Mesendoderm (in vitro differentiated cells): ENCODE data around the gene MINPP1. TPM values are rescaled to one million over a fixed set of nuclear protein-coding genes. Genes with fewer than 3 reads are reported as not detected.
"Not testable (repeated sequence)": the region's sequence is repeated elsewhere in the genome, so short reads cannot be mapped to it uniquely, and the experiment has no call there.

ENCODE experiments used
- DNase-seq: peaks from one replicate; pipeline ENCODE4 v3.0.0; 2013
- H2AK5ac ChIP-seq: 2 replicates; pipeline ENCODE4 v1.6.1; 2013; ENCODE audit warnings: low read length, inconsistent platforms
- H2BK120ac ChIP-seq: 2 replicates; pipeline ENCODE4 v1.6.1; 2013; ENCODE audit warnings: low read depth, mild to moderate bottlenecking, low read length, moderate library complexity, mixed read lengths
- H2BK15ac ChIP-seq: replicated peaks from 2 replicates; pipeline ENCODE4 v1.6.1; 2013; ENCODE audit warnings: low read depth, mild to moderate bottlenecking, moderate library complexity
- H2BK5ac ChIP-seq: 2 replicates; pipeline ENCODE4 v1.6.1; 2013; ENCODE audit warnings: low read length, inconsistent platforms
- H3K18ac ChIP-seq: 2 replicates; pipeline ENCODE4 v1.6.1; 2013; ENCODE audit warnings: mild to moderate bottlenecking, low read length, mixed read lengths
- H3K23ac ChIP-seq: one replicate; pipeline ENCODE4 v1.6.1; 2013; ENCODE audit warnings: low read length
- H3K27ac ChIP-seq: 2 replicates; pipeline ENCODE4 v1.5.1; 2013; ENCODE audit warnings: low read depth, mild to moderate bottlenecking, inconsistent platforms, low read length, moderate library complexity
- H3K27me3 ChIP-seq: 2 replicates; pipeline ENCODE4 v1.6.1; 2013; ENCODE audit warnings: low read length, control low read depth, mild to moderate bottlenecking, inconsistent platforms; ENCODE audit not compliant: insufficient read depth, poor library complexity
- H3K36me3 ChIP-seq: 2 replicates; pipeline ENCODE4 v1.6.1; 2013; ENCODE audit warnings: low read length, inconsistent platforms; ENCODE audit not compliant: control insufficient read depth, insufficient read depth
- H3K4ac ChIP-seq: one replicate; pipeline ENCODE4 v1.6.1; 2013; ENCODE audit warnings: low read depth, mild to moderate bottlenecking, low read length, moderate library complexity
- H3K4me1 ChIP-seq: 2 replicates; pipeline ENCODE4 v1.6.1; 2013; ENCODE audit warnings: low read depth, low read length, inconsistent platforms; ENCODE audit not compliant: control insufficient read depth
- H3K4me2 ChIP-seq: 2 replicates; pipeline ENCODE4 v1.6.1; 2013; ENCODE audit warnings: low read length
- H3K4me3 ChIP-seq: 2 replicates; pipeline ENCODE4 v1.5.1; 2013; ENCODE audit warnings: mild to moderate bottlenecking, low read length
- H3K56ac ChIP-seq: one replicate; pipeline ENCODE4 v1.6.1; 2013; ENCODE audit warnings: low read length
- H3K79me1 ChIP-seq: 2 replicates; pipeline ENCODE4 v1.6.1; 2013; ENCODE audit warnings: low read length, inconsistent platforms
- H3K79me2 ChIP-seq: 2 replicates; pipeline ENCODE4 v1.6.1; 2013; ENCODE audit warnings: mild to moderate bottlenecking, low read length; ENCODE audit not compliant: control insufficient read depth, insufficient read depth
- H3K9ac ChIP-seq: 2 replicates; pipeline ENCODE4 v1.6.1; 2013; ENCODE audit warnings: low read length, inconsistent platforms
- H4K5ac ChIP-seq: one replicate; pipeline ENCODE4 v1.6.1; 2013; ENCODE audit warnings: low read length
- H4K8ac ChIP-seq: one replicate; pipeline ENCODE4 v1.6.1; 2013; ENCODE audit warnings: low read depth, mild to moderate bottlenecking, control low read depth, low read length, moderate library complexity
- WGBS: extraction: QIAGEN DNeasy Blood & Tissue Kit; methylation state at CpG from one replicate; pipeline ENCODE4 v1.1.7; 2013; ENCODE audit warnings: low lambda C conversion rate, missing lambda C conversion rate; ENCODE audit not compliant: insufficient coverage; ENCODE audit errors: extremely low coverage; 5-methylcytosine and 5-hydroxymethylcytosine counted together
- polyA plus RNA-seq, 2 experiments: library from polyadenylated mRNA; stranded (reverse); fragments of 200-250 nt; gene quantifications; one replicate each; pipeline ENCODE4 v1.2.3, GENCODE V29; 2013

The MINPP1 gene, protein sequence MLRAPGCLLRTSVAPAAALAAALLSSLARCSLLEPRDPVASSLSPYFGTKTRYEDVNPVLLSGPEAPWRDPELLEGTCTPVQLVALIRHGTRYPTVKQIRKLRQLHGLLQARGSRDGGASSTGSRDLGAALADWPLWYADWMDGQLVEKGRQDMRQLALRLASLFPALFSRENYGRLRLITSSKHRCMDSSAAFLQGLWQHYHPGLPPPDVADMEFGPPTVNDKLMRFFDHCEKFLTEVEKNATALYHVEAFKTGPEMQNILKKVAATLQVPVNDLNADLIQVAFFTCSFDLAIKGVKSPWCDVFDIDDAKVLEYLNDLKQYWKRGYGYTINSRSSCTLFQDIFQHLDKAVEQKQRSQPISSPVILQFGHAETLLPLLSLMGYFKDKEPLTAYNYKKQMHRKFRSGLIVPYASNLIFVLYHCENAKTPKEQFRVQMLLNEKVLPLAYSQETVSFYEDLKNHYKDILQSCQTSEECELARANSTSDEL
- 17.3 TPM for polyA plus RNA-seq (2013, experiment 1 of 2)
- polyA plus RNA-seq (2013, experiment 2 of 2): 18.4 TPM

DNA sequence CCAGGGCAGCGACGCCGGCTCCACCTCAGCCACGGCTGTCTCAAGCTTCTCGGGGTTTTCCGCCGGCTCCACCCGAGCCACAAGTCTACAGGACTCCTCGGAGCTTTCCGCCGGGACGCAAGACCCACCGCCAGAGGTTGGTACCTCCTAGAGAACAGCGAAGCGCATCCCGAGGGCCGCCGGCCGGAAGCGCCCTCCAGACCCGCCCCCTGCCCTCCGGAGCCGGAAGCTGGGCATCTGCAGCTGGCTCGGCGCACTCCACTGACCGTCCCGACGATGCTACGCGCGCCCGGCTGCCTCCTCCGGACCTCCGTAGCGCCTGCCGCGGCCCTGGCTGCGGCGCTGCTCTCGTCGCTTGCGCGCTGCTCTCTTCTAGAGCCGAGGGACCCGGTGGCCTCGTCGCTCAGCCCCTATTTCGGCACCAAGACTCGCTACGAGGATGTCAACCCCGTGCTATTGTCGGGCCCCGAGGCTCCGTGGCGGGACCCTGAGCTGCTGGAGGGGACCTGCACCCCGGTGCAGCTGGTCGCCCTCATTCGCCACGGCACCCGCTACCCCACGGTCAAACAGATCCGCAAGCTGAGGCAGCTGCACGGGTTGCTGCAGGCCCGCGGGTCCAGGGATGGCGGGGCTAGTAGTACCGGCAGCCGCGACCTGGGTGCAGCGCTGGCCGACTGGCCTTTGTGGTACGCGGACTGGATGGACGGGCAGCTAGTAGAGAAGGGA lies at the start of gene MINPP1:
Gene MINPP1 (plus strand): TSS at position 254 of the 726 bp plus-strand sequence. CDS start 23 bp downstream, at position 277.
- Histone ChIP-seq H3K27ac (peak within 1 kb of the TSS; percentile 25), H3K79me1 (peaks cover 5% of the 10 kb centered on the region), H3K9ac (peak within 1 kb of the TSS; percentile 87), H3K18ac (no peak within 1 kb of the TSS), H3K4ac (no peak within 1 kb of the TSS), H3K79me2 (peaks cover 7% of the 10 kb centered on the region), H3K36me3 (no peaks in the 10 kb centered on the region), H4K8ac (no peak within 1 kb of the TSS), H2BK120ac (no peak within 1 kb of the TSS), H3K23ac (no peak within 1 kb of the TSS), H2BK5ac (no peak within 1 kb of the TSS), H3K27me3 (no peaks in the 10 kb centered on the region), H2BK15ac (no peak within 1 kb of the TSS), H3K4me1 (no peaks in the 10 kb centered on the region), H2AK5ac (no peak within 1 kb of the TSS), H3K56ac (peak within 1 kb of the TSS; percentile 96), H3K4me3 (peak within 1 kb of the TSS; percentile 93), H4K5ac (peak within 1 kb of the TSS; percentile 59), H3K4me2 (peak within 1 kb of the TSS; percentile 97)
- no CpG with 5 or more reads among the region's 74 CpGs for WGBS
- DNase-seq: peak; percentile 94

DNA sequence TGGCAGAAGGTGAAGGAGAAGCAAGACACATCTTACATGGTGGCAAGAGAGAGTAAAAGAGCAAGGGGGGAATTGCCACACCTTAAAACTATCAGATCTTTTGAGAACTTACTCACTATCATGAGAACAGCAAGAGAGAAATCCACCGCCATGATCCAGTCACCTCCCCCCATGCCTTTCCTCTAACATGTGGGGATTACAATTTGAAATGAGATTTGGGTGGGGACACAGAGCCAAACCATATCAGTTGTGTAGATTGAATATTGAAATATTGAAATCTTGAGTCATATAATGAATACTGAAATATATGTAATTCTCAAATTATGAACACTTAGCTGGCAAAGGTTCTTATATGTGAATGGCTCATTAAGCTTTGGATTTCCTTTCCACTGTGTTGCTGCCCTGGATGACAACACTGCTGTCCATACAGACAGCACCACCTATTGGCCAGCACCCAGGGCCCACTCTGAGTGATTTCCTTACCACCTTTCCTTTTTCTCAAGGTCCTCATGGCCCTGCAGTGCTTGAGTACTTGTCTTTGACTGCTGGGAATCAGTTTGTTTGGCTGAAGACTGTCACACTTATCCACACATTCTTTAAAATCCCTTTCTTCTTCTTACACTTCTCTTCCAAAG lies 48.0 kb upstream of the MINPP1 start:
- not testable (repeated sequence) for DNase-seq, H2BK5ac ChIP-seq, H3K4me3 ChIP-seq, H3K9ac ChIP-seq, H3K4ac ChIP-seq, H3K18ac ChIP-seq, H4K8ac ChIP-seq, H3K4me1 ChIP-seq, H3K36me3 ChIP-seq, H3K27ac ChIP-seq, H3K27me3 ChIP-seq, H3K79me2 ChIP-seq, H2AK5ac ChIP-seq, H2BK15ac ChIP-seq, H3K23ac ChIP-seq, H4K5ac ChIP-seq, H2BK120ac ChIP-seq, H3K56ac ChIP-seq, H3K4me2 ChIP-seq, H3K79me1 ChIP-seq
- no CpG with 5 or more reads among the region's 1 CpG for WGBS

DNA sequence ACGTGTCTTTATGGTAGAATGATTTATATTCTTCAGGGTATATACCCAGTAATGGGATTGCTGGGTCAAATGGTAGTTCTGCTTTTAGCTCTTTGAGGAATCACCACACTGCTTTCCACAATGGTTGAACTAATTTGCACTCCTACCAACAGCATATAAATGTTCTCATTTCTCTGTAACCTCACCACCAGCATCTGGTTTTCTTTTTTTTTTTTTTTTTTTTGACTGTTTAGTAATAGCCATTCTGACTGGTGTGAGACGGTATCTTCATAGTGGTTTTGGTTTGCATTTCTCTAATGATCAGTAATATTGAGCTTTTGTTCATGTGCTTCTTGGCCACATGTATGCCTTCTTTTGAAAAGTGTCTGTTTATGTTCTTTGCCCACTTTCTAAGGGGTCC lies 42.9 kb upstream of the MINPP1 start:
- H3K4me1 ChIP-seq, H3K36me3 ChIP-seq, H3K27ac ChIP-seq, H2BK5ac ChIP-seq, H3K4me3 ChIP-seq, DNase-seq, H2AK5ac ChIP-seq, H3K79me2 ChIP-seq, H3K18ac ChIP-seq, H3K9ac ChIP-seq, H3K4me2 ChIP-seq, H3K79me1 ChIP-seq, H2BK120ac ChIP-seq, H4K5ac ChIP-seq, H3K4ac ChIP-seq, H3K56ac ChIP-seq, H2BK15ac ChIP-seq, H4K8ac ChIP-seq, H3K27me3 ChIP-seq, H3K23ac ChIP-seq: not testable (repeated sequence)
- WGBS: no CpG with 5 or more reads among the region's 2 CpGs

DNA sequence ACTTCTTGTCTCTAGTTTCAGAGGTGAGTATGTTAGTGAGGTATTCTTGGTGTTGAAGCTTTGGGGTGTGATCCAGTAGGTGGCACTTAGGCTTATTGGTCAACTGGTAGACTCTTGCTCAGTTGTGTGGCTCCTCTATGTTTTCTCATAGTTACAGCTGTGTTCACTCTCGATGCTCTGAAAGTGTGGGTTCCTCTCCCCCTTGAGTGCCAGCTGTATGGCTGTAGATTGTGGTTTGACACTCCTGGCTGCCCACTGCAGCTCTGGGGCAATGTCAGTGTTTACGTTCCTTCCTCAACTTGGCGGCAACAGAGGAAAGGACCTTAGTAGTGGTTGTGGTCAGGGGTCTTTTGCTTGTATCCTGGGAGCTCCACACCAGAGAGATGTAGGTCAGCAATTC lies 37.8 kb upstream of the MINPP1 start:
- not testable (repeated sequence) for H3K18ac ChIP-seq, H3K23ac ChIP-seq, H2BK15ac ChIP-seq, H2BK5ac ChIP-seq, H4K5ac ChIP-seq, H2AK5ac ChIP-seq, H3K4ac ChIP-seq, H3K79me1 ChIP-seq, H3K56ac ChIP-seq, H4K8ac ChIP-seq, H3K9ac ChIP-seq, H2BK120ac ChIP-seq, H3K27me3 ChIP-seq, DNase-seq, H3K4me1 ChIP-seq, H3K79me2 ChIP-seq, H3K27ac ChIP-seq, H3K36me3 ChIP-seq, H3K4me3 ChIP-seq, H3K4me2 ChIP-seq
- WGBS: no CpG with 5 or more reads among the region's 3 CpGs

DNA sequence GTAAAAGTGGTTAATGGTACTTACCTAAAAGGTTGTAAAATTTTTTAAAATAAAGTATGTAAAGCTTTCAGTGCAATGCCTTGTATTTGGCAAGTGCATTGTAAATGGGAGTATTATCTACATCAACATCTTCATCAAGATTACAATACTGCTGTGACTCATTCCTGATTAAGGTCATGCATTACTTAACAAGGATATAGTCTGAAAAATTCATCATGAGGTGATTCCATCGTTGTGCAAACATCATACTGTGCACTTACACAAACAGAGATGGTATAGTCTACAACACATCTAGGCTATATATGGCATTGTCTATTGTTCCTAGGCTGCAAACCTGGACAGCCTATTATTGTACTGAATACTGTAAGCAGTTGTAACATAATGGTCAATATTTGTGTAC lies 16.0 kb upstream of the MINPP1 start:
- H2BK15ac ChIP-seq, H2AK5ac ChIP-seq, H3K18ac ChIP-seq, H4K5ac ChIP-seq, H3K56ac ChIP-seq, H3K4me2 ChIP-seq, H4K8ac ChIP-seq, H3K79me2 ChIP-seq, H3K79me1 ChIP-seq, H3K23ac ChIP-seq, H3K9ac ChIP-seq, H3K36me3 ChIP-seq, H3K4me1 ChIP-seq, H3K4ac ChIP-seq, H3K27me3 ChIP-seq, H2BK120ac ChIP-seq, H2BK5ac ChIP-seq, H3K4me3 ChIP-seq, H3K27ac ChIP-seq, DNase-seq: not testable (repeated sequence)
- WGBS: no CpG with 5 or more reads among the region's 1 CpG
